ENCODE results near the gene SFMBT2.

DNA sequence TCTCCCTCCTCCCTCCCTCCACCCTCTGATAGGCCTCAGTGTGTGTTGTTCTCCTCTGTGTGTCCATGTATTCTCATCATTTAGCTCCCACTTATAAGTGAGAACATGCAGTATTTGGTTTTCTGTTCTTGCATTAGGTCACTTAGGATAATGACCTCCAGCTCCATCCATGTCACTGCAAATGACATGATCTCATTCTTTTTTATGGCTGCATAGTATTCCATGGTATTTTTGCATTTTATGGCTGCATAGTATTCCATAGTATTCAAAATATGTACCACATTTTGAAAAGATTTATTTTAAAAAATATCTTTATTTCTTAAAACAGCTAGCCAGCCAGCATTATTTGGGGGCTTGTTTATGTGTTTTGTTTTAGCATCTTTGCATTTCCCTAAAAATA is 275.6 kb downstream of the SFMBT2 start:
- no peak for TF ChIP-seq CTCF (IDR thresholded peaks at IDR 0.05)
- no peak for TF ChIP-seq POLR2A (IDR thresholded peaks at IDR 0.05)

Measured in right lobe of liver (tissue), 4 donors.